ENCODE results near the gene VPS37B.

GRCh38 chr12:122876731-122877130 lies 19.2 kb downstream of the VPS37B start:
- TF ChIP-seq ZNF645 (tag by site-specific recombination; IDR thresholded peaks at IDR 0.05) (no peak), CTCF (tag by site-specific recombination; IDR thresholded peaks at IDR 0.05) (no peak), HOXA7 (CRISPR knock-in tag; IDR thresholded peaks at IDR 0.05; ENCODE audit: borderline replicate concordance) (no peak), REST (tag by site-specific recombination; IDR thresholded peaks at IDR 0.05) (no peak), ZNF10 (tag by site-specific recombination; IDR thresholded peaks at IDR 0.05) (no peak), ZNF23 (tag by site-specific recombination; IDR thresholded peaks at IDR 0.05; ENCODE audit: borderline replicate concordance) (no peak), ZNF561 (tag by site-specific recombination; IDR thresholded peaks at IDR 0.05; ENCODE audit: borderline replicate concordance) (no peak), ZNF600 (tag by site-specific recombination; IDR thresholded peaks at IDR 0.05) (no peak), IKZF3 (tag by site-specific recombination; IDR thresholded peaks at IDR 0.05) (no peak), ZNF747 (tag by site-specific recombination; IDR thresholded peaks at IDR 0.05) (no peak), ZNF433 (tag by site-specific recombination; IDR thresholded peaks at IDR 0.05; ENCODE audit: low read depth) (no peak), ZNF202 (tag by site-specific recombination; IDR thresholded peaks at IDR 0.05; ENCODE audit: borderline replicate concordance) (no peak), ZNF324 (tag by site-specific recombination; IDR thresholded peaks at IDR 0.05) (no peak)

Measured in HEK293 (cell line).